ENCODE data around the gene MTMR12.
"Not testable (repeated sequence)": the region's sequence is repeated elsewhere in the genome, so short reads cannot be mapped to it uniquely, and the experiment has no call there.

Gene MTMR12

DNA sequence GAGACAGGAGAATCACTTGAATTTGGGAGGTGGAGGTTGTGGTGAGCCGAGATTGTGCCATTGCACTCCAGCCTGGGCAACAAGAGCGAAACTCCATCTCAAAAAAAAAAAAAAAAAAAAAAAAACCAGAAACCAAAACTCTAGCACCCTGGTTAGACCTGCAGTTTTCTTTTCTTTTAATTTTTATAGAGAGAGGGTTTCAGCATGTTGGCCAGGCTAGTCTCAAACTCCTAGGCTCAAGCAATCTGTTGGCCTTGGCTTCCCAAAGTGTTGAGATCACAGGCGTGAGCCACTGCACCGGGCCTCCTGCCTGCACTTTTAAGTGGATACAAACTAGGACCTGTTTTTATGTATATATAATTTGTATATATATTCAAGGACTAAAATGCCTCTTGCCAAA lies 12.9 kb upstream of the MTMR12 start:
- no peak for DNase-seq

DNA sequence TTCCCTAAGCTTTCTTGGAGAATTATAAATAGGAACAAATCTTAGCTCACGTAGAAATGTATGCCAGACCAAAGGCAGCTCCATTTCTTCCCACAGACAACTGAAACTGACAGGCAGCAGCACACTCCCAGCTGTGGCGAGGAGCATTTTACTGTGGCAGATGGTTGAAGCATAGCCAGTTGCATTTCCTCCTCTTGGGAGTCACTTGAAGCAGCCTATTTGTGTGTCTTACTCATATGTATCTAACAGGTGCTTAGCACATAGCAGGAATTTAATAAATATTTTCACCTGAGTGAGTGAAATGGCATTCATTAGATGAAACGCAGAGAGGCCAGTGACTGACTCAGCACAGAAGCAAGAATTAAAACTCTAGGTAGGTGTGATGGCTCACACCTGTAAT lies 12.3 kb upstream of the MTMR12 start:
- DNase-seq: peak in 6 of 56 donors; percentile 6 to 64 (median 28)

DNA sequence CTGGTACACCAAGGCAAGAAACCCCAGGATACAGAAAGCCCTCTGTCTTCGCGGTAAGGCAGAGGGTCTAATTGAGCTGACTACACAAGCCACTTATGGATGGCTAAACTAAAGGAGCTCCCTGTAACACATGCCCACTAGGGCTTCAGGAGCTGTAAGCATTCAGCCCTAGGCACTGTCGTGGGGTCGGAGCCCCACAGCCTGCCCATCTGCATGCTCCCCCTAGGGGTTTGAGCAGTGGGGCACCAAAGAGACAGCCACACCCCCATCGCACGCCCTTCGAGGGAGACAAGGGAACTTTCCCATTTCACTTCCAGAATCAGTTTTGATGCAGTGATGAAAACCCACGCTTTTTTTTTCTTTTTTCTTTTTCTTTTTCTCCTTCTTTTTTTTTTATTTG lies 11.0 kb upstream of the MTMR12 start:
- DNase-seq: no peak

DNA sequence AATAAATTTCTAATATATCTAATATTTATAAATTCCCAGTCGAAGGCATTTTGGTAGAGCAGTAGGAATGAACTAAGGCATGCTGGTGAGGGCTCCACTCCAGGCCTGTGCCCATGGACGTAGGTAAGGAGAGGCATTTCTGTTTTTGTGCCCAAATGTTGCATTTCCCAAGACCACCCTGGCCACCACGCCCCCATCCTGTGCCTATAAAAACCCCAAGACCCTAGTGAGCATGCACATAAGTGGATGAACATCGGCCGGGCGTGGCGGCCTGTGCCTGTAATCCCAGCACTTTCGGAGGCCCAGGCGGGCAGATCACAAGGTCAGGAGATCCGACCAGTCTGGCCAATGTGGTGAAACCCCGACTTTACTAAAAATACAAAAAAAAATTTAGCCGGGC lies 10.1 kb upstream of the MTMR12 start:
- no peak for DNase-seq

DNA sequence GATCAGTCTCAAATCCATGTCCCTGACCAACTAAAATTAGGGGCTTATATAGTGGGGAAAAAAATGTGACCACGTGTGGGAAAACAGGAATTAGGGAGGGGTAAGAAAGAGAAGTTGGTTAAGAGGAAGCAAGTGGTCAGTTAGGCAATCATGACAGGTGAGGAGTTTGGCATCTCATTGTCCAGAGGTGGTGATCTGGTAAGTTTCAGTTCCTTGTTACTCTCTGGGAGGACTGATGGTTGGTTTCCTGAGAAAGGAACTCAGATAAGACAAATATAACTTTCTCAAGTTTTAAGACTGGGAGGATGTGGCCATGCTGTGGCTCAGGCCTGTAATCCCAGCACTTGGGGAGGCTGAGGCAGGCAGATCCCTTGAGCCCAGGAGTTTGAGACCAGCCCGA lies 9.0 kb upstream of the MTMR12 start:
- DNase-seq: not testable (repeated sequence)

DNA sequence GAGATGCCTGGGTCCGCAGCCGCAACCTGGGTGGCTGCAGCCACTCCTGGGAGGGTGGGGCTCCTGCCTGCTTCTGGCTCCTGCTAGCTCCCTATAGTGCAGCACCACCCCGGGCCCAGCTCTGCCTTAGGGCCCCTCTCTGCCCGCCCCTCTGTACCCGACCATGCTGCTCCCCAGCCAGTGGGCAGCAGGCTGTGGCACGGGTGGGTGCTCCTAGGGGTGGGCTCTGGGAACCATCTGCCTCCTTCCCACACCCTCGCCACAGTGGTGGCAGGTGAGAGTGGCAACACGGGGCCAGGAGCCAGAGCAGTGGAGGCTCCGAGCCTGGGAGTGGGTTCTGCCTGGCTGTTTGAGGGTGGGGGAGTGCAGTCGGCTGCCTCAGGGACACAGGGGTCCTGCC lies 7.8 kb upstream of the MTMR12 start:
- DNase-seq: no peak

DNA sequence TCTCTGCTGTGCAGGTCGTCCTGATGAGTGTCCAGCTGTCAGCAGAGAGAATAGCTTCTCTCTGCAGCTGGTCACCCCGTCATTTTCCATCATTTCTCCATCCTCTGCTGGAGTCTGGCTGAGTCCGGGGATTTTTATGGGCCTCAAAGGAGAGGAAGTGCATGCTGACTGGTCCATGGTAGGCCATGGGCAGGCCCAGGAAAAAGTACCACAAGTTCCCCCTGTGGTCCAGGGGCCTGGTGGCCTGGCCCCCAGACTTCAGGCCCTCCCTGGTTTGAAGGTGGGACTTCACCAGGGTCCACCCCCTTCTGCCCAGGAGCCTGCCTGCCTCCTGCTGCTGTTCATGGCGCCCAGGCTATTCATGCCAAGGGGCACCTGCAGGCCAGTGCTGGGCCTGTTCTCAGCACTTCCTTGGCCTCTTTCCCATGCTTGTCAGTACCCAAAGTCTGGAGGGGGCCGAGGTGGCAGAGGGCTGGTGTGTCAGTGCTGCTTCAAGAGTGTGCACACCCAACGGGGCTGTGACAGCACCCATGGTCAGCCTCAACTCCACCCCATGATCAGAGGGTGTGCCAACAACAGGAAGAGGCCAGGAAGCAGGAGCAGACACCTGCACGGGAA lies 7.3 kb upstream of the MTMR12 start:
- DNase-seq: no peak

DNA sequence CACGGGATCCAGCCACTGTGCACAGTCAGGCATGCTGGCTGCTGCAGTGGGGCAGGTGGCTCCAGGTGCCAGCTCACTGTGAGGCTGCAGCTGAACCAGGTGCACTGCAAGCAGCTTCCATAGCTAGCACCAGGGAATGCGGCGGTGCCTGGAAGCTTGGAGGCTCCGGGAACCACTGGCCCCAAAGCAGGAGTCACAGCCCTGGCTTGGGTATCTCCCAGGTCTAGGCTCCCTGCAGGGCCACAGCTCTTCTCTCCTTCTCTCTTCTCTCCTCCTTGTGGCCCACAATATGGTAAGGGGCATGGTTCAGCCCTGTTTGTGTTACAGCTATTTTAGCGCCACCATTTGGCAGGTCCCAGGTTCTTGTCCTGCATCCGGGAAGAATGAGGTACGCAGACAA lies 6.7 kb upstream of the MTMR12 start:
- no peak for DNase-seq

DNA sequence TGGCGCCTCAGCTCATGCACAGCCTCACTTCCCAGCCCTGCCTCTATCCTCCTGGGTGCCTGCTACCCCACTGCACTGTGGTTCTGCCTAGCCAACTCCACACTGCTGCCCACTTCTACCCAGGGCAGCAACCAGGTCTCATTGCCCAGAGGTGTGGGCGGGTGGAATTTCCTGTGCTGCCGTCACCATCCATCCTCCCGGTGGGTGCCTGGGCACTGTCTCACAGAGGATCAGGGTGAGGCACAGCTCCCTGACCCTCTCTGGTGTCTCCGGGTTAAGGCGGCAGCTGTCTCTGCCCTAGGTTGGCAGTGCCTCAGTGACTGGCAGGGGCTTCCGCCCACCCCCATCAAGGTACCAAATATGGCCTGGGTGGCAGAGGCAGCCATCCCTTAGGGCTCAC lies 4.3 kb upstream of the MTMR12 start:
- no peak for DNase-seq

DNA sequence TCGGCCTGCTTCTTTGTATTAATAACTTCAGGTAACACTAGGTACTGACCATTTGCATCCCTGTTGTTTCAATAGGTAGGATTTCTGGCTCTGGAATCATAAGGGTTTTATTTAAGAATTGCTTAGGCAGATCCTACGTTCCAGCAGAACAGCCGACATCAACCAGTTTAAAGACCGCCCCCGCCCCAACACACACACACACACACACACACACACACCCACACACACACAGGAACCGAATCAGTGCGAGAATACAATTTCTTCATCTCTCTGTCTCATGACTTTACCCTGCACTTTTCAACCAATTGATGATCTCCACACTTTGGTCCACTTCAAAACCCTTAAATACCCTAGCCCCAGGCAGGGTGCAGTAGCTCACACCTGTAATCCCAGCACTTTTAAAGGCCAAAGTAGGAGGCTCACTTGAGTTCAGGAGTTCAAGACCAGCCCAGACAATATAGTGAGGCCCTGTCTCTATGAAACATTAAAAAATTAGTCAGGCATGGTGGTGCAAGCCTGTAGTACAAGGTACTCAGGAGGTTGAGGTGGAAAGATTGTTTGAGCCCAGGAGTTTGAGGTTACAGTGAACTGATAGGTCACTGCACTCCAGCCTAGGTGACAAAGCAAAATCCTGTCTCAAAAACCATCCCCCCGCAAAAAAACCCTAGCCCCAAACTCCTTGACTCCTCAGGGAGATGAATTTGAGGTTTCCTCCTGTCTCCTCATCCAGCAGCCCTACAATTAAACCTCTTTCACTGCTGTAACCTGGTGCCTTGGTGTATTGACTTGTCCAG lies 2.7 kb upstream of the MTMR12 start:
- DNase-seq: peak in 4 of 56 donors; percentile 9 to 59 (median 24)

DNA sequence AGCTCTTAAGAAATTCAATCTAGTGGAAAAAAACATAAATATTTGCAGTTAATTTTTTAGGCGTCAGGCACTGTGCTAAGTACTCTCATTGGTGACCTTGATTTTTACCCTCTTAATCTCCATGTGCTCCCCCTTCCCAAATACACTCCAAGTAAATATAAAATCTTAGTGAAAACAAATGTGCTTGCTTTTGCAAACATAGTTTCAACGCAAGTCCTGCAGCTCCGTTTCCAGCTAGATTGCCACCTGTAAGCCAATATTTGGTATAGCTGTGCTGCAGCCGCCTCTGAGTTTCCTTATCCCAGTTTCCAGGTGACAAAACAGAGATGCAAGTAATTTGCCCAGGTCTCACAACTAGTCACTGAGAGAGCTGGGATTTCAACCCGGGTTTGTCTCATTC lies 1.9 kb upstream of the MTMR12 start:
- no peak for DNase-seq

DNA sequence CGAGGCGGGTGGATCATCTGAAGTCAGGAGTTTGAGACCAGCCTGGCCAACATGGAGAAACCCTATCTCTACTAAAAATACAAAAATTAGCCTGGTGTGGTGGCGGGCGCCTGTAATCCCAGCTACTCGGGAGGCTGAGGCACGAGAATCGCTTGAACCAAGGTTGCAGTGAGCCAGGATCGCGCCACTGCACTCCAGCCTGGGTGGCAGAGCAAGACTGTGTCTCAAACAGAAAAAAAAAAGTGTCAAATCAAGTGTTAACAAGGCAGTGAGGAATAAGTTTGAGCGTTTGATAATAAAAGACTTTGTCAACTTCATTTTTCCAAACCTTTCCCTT lies 1.4 kb upstream of the MTMR12 start:
- DNase-seq: not testable (repeated sequence)

DNA sequence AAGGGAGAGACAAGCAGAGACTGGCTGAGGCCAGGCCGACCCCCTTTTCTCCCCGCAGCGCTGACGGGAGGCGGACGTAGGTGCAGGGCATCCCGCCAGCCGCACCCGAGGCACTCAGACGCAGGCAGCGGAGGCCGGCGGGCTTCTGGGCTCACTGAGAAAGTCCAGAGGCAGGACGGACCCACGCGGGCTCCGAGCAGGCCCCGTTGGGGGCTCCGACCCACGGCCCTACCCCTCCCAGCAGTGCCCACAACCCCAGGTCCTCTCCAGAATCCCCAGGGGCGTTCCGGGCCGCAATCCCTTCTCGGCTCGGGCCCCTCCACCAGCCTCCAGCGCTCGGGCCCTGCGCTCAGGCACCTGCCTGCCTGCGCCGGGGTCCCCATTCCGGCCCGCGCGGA lies 543 bp downstream of the MTMR12 start:
- peak in 37 of 56 donors; percentile 5 to 68 (median 41) for DNase-seq

DNA sequence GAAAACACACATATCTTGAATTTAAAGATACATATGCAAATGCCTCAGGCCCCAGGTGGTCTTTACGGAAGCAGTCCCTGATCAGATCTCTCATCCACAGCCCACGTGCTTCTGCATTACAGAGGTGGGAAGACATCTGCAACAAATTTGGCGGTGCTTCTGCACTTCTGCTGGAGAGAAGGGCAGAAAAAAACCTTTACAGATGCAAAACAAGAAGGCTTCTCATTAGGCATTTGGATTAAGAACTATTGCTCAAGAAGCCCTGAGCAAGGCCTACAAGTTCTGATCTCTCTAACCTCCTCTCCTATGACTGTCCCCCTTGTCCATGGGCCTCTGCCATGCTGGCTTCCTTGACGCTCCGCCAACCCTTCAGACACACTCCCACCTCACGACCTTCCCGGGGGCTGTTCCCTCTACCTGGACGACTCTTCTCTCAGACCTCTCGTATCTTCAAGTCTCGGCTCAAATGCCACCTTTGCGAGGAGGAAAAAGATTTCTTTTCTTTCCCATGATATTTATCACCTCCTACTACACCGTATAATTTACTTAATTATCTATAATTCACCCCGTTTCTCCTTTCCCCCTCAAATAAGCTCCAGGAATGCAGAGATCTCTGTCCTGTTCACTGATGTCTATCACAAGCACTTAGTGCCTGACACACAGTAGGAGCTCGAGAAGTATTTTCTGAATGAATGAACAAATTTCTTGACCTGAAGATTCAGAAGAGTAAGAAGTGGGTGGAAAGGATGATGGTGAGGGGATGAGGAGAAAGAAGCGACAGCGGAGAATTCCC lies 1.1 kb downstream of the MTMR12 start:
- DNase-seq: peak in 1 of 56 donors; percentile 1

DNA sequence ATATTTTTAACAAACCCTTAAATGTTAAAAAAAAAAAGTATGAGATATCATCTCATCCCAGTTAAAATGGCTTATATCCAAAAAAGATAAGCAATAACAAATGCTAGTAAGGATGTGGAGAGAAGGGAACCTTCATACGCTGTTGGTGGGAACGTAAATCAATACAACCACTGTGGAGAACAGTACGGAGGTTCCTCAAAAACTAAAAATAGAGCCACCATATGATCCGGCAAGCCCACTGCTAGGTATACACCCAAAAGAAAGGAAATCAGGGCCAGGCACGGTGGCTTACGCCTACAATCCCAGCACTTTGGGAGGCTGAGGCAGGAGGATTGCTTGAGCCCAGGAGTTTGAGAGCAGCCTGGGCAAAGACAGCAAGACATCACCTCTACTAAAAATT lies 3.0 kb downstream of the MTMR12 start:
- DNase-seq: no peak

DNA sequence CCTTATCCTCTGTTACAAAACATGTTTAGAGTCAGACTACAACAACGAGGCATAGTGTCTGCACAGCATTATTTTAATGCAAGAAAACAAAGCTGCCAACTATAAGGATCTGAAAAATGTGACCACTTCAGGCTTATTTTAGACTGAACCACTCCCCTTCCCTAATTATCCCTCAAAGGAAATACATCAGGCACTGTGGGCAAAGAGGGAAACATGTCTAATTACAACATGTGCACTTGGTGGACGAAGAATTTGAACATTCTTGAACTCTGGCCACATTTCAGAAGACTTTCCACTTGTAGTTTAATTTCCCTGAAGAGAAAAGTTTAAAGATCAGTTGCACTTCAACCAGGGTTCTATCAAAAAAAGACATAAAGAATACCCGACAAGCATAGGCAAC lies 3.8 kb downstream of the MTMR12 start:
- DNase-seq: no peak

DNA sequence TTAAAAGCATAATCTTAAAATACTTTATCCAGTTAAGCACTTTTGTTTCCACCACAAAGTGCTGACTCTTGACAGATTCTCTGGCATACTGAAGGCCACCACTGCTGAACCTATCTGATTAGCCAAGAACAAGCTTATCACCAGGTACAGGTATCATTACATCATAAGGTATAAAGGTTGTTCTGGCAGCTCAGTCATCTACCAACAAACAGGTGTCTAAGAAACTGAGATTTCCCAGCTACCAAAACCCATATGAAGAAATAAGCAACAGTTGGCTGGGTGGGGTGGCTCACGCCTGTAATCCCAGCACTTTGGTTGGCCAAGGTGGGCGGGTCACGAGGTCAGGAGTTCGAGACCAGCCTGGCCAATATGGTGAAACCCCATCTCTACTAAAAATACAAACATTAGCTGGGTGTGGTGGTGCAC lies 5.0 kb downstream of the MTMR12 start:
- no peak for DNase-seq

DNA sequence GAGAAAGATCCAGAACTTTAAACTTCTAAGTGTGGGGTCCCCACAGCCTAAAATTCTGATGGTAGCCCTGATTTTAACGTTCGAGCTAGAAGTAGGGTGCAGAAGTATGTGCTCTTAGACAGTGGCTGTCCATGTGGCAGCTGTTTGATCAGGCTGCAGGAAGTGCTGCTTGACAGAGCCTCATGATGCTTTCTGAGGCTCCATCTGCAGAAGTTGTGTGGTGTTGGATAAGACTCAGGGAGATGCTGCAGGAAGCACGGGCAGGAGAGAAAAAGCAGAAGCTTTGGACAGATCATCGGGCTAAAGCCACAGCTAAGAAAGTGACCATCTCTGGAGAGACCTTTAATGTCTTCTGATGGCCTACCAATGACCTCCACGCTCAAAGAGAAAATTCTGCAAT lies 8.1 kb downstream of the MTMR12 start:
- peak in 1 of 56 donors; percentile 14 for DNase-seq

DNA sequence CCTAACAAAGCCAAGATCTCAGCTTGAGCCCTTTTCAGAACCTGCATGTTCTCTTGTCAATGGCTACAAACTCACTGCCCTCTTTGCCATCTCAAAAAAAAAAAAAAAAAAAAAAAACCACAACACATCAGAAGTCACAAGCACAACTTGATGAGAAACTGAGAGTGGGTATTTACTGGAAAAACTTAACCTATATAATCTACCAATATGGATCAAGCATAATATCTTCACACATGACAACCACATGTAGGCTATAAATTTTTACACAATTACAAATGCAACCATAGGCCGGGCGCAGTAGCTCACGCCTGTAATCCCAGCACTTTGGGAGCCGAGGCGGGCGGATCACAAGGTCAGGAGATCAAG lies 9.0 kb downstream of the MTMR12 start:
- no peak for DNase-seq

DNA sequence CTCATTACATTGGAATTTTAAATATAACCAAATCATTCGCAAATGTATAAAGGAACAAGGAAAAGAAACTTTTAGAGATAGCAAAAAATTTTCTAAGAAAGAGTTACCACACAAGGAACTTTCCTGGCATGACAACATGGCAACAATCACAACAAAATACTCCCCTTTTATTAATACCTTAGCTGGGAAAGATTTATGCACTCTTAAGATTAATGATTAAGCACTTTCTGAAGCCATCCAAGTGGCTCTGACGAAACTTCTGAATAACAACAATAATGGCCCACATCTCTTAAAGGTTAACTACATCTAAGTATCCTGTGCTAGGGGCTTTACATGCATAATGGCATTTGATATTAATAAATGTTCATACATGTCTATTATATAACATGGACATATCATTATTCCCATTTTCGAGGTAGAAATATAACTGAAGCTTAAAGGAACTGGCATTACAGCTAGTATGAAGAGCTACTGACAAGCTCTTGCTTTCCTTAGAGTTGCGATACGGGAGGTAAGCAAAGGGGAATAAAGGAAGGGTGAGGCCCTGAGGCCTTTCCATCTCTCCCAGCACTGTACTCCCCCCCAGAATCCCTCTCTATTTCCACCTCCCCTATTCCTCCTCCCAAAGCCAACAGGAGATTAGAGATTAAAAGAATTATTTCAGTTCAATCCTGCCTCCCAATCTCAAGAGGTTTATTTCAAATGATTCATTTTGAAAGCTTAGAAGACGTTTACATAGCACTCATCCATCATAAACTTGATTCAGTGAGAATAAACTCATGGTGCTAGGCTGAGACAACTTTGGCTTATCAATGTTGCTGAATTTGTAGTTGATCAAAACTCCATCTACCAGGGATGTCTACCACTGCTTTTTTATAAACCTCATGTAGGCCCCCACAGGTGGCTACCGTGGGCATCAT lies 9.6 kb downstream of the MTMR12 start:
- no peak for DNase-seq

DNA sequence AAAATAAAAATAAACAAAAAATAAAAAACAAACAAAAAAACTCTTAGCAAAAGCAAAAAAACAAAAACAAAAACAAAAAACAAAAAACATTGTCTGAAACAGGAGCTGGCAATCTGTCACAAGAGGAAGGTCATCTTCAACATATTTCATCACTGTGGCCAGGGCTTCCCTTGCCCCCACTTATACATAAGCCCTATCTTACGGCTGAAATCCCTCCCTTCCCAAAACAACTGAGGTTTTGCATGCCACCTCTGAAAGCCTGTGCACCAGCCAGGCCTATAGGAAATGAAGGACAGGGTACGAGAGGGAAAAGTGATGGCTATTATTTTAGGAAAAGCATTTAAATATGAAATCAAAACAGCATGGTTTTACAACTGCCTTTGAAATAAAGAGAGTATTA lies 10.8 kb downstream of the MTMR12 start:
- DNase-seq: no peak
